HTR-8/SVneo (cell line): ENCODE results near the gene RGS9BP.
A peak's percentile ranks its signal among the peaks of the same experiment; 100 is the strongest.

ENCODE experiments used
- DNase-seq: peaks from one replicate; pipeline ENCODE4 v3.0.0; 2011; ENCODE audit warnings: low spot score, mixed read lengths; ENCODE audit not compliant: insufficient read length
- FAIRE-seq: peaks from 2 replicates; lab custom pipeline; 2011; peaks lifted over from hg19 to GRCh38; lab: Jason Lieb, UNC

RGS9BP gene

GRCh38 chr19:32666084-32666483 lies 9.6 kb upstream of the RGS9BP start:
- no peak for FAIRE-seq
- no peak for DNase-seq

- FAIRE-seq (no peak), DNase-seq (no peak)
These were observed 6.3 kb upstream of the RGS9BP start for GRCh38 chr19:32669310-32669709.

GRCh38 chr19:32671883-32672593 lies 3.6 kb upstream of the RGS9BP start:
- FAIRE-seq: no peak
- no peak for DNase-seq

- DNase-seq (no peak), FAIRE-seq (no peak)
These were observed 2.8 kb upstream of the RGS9BP start for GRCh38 chr19:32672841-32673240.

- FAIRE-seq (no peak), DNase-seq (no peak)
These were observed 2.1 kb upstream of the RGS9BP start for GRCh38 chr19:32673573-32673972.

- FAIRE-seq: no peak
- no peak for DNase-seq
These were observed 1.3 kb upstream of the RGS9BP start for GRCh38 chr19:32674153-32674930.

GRCh38 chr19:32674931-32675719 lies 523 bp upstream of the RGS9BP start, which contains the start of gene ANKRD27:
TSS of gene ANKRD27 (minus strand) at chr19:32675180. CDS start at chr19:32659015, 16,165 bp downstream.
- peak; percentile 95 for FAIRE-seq
- peak; percentile 96 for DNase-seq

GRCh38 chr19:32676186-32676894 lies 692 bp downstream of the RGS9BP start:
- DNase-seq: no peak

GRCh38 chr19:32676895-32677359 lies 1.3 kb downstream of the RGS9BP start:
- FAIRE-seq (no peak), DNase-seq (no peak)

More at GRCh38 chr19:32676186-32676894, 692 bp downstream of the RGS9BP start:
- FAIRE-seq: no peak

- DNase-seq (no peak), FAIRE-seq (no peak)
These were observed 2.0 kb downstream of the RGS9BP start for GRCh38 chr19:32677657-32678056.

- FAIRE-seq (no peak), DNase-seq (no peak)
These were observed 5.3 kb downstream of the RGS9BP start for GRCh38 chr19:32680986-32681385.

GRCh38 chr19:32682317-32682716 lies 6.7 kb downstream of the RGS9BP start:
- no peak for FAIRE-seq
- DNase-seq: no peak

- DNase-seq: no peak
These were observed 11.3 kb downstream of the RGS9BP start for GRCh38 chr19:32686847-32687475.

GRCh38 chr19:32687681-32688080 lies 12.0 kb downstream of the RGS9BP start:
- FAIRE-seq (no peak), DNase-seq (no peak)

More at GRCh38 chr19:32686847-32687475, 11.3 kb downstream of the RGS9BP start:
- FAIRE-seq: no peak

- FAIRE-seq (no peak), DNase-seq (no peak)
These were observed 12.7 kb downstream of the RGS9BP start for GRCh38 chr19:32688311-32688710.

GRCh38 chr19:32691291-32691951 lies 15.8 kb downstream of the RGS9BP start, which contains the start of gene NUDT19:
TSS of gene NUDT19 (plus strand) at chr19:32691821. CDS start at chr19:32691961, 140 bp downstream.
- DNase-seq (peak; percentile 90), FAIRE-seq (peak; percentile 31)

GRCh38 chr19:32691952-32692726 lies 16.5 kb downstream of the RGS9BP start:
- FAIRE-seq: no peak
- DNase-seq: no peak

GRCh38 chr19:32692727-32693061 lies 17.0 kb downstream of the RGS9BP start:
- FAIRE-seq (no peak), DNase-seq (no peak)
